HCT116 (cell line): ENCODE data around the gene CLEC16A. TPM values are rescaled to one million over a fixed set of nuclear protein-coding genes. Genes with fewer than 3 reads are reported as not detected.

Experiments used
- ATAC-seq: fragments of 200-7000 bp; cut with Tn5 transposase; 2 replicates; pipeline ENCODE4 v1.9.1; 2020; ENCODE audit warnings: mild to moderate bottlenecking, moderate library complexity
- BruUV-seq: library from RNA; stranded (reverse); fragments of 400-500 nt; replicated peaks from 2 replicates; lab custom pipeline; 2021; lab: Mats Ljungman, UMichigan
- CTCF ChIA-PET: fragments of 300-600 bp; sonication (Branson Sonifier 250); formaldehyde crosslinking; loops from one replicate; lab custom pipeline; 2021; ENCODE audit warnings: antibody characterized with exemption; lab: Charles Lee
- POLR2A ChIA-PET: fragments of 300-600, 350-600 bp; sonication (Branson Sonifier 250); formaldehyde crosslinking; loops from one replicate; lab custom pipeline; 2021; ENCODE audit warnings: antibody characterized with exemption; lab: Charles Lee
- RAD21 ChIA-PET, 2 experiments: fragments of 300-600 bp; sonication (Branson Sonifier 250); formaldehyde crosslinking; loops; one replicate each; lab custom pipeline; 2023; ENCODE audit warnings: low total read pairs in 2 of 2; ENCODE audit not compliant: uncharacterized antibody in 2 of 2, unreplicated experiment in 2 of 2, low non-redundant PET in 1 of 2; lab: Charles Lee
- DNase-seq: peaks from one replicate; pipeline ENCODE4 v3.0.0-alpha.2; 2010; ENCODE audit warnings: low read depth, low spot score
- H2AFZ ChIP-seq: fragments of 200-600 bp; shearing (Covaris generic), sonication (generic); 2 replicates; pipeline ENCODE4 v1.6.1; 2017; ENCODE audit warnings: low read depth, mixed run types, mixed read lengths, antibody characterized with exemption, low read length; ENCODE audit not compliant: poor library complexity, severe bottlenecking
- H3K27ac ChIP-seq: 2 replicates; pipeline ENCODE4 v1.5.1; 2012; ENCODE audit warnings: low read depth, low read length
- H3K27me3 ChIP-seq: fragments of 200-600 bp; sonication (generic); 2 replicates; pipeline ENCODE4 v1.6.1; 2016; ENCODE audit warnings: mixed run types, low read length, mixed read lengths; ENCODE audit not compliant: insufficient read depth
- H3K36me3 ChIP-seq, 2 experiments: fragments of 200-500 bp in 1 of 2; fragments of 200-600 bp in 1 of 2; sonication (Bioruptor generic) in 1 of 2; sonication (generic) in 1 of 2; 2 replicates each; pipeline versions ENCODE4 v1.5.1 to v1.6.1; 2014 to 2016; ENCODE audit warnings: low read length in 2 of 2, inconsistent platforms in 1 of 2, mixed read lengths in 1 of 2, mixed run types in 1 of 2; ENCODE audit not compliant: insufficient read depth in 2 of 2, control insufficient read depth in 1 of 2
- H3K4me1 ChIP-seq, 2 experiments: fragments of 200-600 bp in 1 of 2; sonication (generic) in 1 of 2; 2 replicates each; pipeline versions ENCODE4 v1.5.1 to v1.6.1; 2012 to 2017; ENCODE audit warnings: low read length in 2 of 2, inconsistent platforms in 1 of 2, mild to moderate bottlenecking in 1 of 2, mixed read lengths in 1 of 2, mixed run types in 1 of 2, moderate library complexity in 1 of 2; ENCODE audit not compliant: insufficient read depth in 2 of 2, control insufficient read depth in 1 of 2
- H3K4me2 ChIP-seq: fragments of 200-600 bp; sonication (generic); 2 replicates; pipeline ENCODE4 v1.6.1; 2017; ENCODE audit warnings: mixed run types, low read length, mixed read lengths
- H3K4me3 ChIP-seq, 2 experiments: fragments of 200-600 bp in 1 of 2; sonication (generic) in 1 of 2; replicated peaks in 1 of 2; 2 replicates each; pipeline ENCODE4 v1.5.1; 2011 to 2016; ENCODE audit warnings: low read length in 2 of 2, control low read depth in 1 of 2, low read depth in 1 of 2, mild to moderate bottlenecking in 1 of 2, mixed read lengths in 1 of 2, mixed run types in 1 of 2
- H3K79me2 ChIP-seq: fragments of 200-600 bp; sonication (generic); 2 replicates; pipeline ENCODE4 v1.6.1; 2017; ENCODE audit warnings: mild to moderate bottlenecking, mixed run types, low read length, moderate library complexity, mixed read lengths; ENCODE audit not compliant: insufficient read depth
- H3K9ac ChIP-seq: fragments of 200-600 bp; sonication (generic); 2 replicates; pipeline ENCODE4 v1.6.1; 2016; ENCODE audit warnings: low read length, mixed read lengths
- H3K9me2 ChIP-seq: fragments of 200-600 bp; sonication (generic), shearing (Covaris generic); 2 replicates; pipeline ENCODE4 v1.6.1; 2017; ENCODE audit warnings: mixed run types, mild to moderate bottlenecking, moderate library complexity; ENCODE audit not compliant: insufficient read depth
- H3K9me3 ChIP-seq, 2 experiments: fragments of 200-500 bp in 1 of 2; fragments of 200-600 bp in 1 of 2; sonication (Bioruptor generic) in 1 of 2; sonication (generic) in 1 of 2; 2 replicates each; pipeline ENCODE4 v1.6.1; 2014 to 2017; ENCODE audit warnings: low read length in 2 of 2, mixed read lengths in 2 of 2, inconsistent platforms in 1 of 2, low read depth in 1 of 2, mild to moderate bottlenecking in 1 of 2, mixed run types in 1 of 2, moderate library complexity in 1 of 2; ENCODE audit not compliant: control insufficient read depth in 1 of 2, insufficient read depth in 1 of 2
- H4K20me1 ChIP-seq: fragments of 200-600 bp; sonication (generic), shearing (Covaris generic); 2 replicates; pipeline ENCODE4 v1.6.1; 2017; ENCODE audit warnings: mixed run types, mild to moderate bottlenecking, moderate library complexity; ENCODE audit not compliant: insufficient read depth
- EGR1 ChIP-seq: IDR thresholded peaks from 2 replicates; pipeline ENCODE4 v1.6.1; 2012; ENCODE audit warnings: low read depth
- EZH2phosphoT487 ChIP-seq: fragments of 200-600 bp; IDR thresholded peaks from 2 replicates; pipeline ENCODE4 v1.6.1; 2018; ENCODE audit warnings: antibody characterized with exemption, borderline replicate concordance
- JUND ChIP-seq: IDR thresholded peaks from 2 replicates; pipeline ENCODE4 v1.6.1; 2012
- REST ChIP-seq: IDR thresholded peaks from 2 replicates; pipeline ENCODE4 v1.6.1; 2012; ENCODE audit warnings: low read depth
- SIN3A ChIP-seq: IDR thresholded peaks from 2 replicates; pipeline ENCODE4 v1.6.1; 2012; ENCODE audit warnings: low read depth
- TCF7L2 ChIP-seq: IDR thresholded peaks from 2 replicates; pipeline ENCODE4 v1.7.0; 2011; ENCODE audit warnings: borderline replicate concordance, inconsistent platforms; ENCODE audit not compliant: insufficient read depth, insufficient read length; ENCODE audit errors: extremely low read depth
- YY1 ChIP-seq: IDR thresholded peaks from 2 replicates; pipeline ENCODE4 v1.6.1; 2011; ENCODE audit warnings: low read length, low read depth, moderate library complexity, mild to moderate bottlenecking; ENCODE audit not compliant: insufficient replicate concordance; ENCODE audit errors: extremely low read depth
- ZBTB33 ChIP-seq: IDR thresholded peaks from 2 replicates; pipeline ENCODE4 v1.6.1; 2011; ENCODE audit warnings: mild to moderate bottlenecking, low read length, moderate library complexity; ENCODE audit not compliant: insufficient replicate concordance; ENCODE audit errors: extremely low read depth
- intact Hi-C: fragments of 100-400 bp; cut with micrococcal nuclease; formaldehyde crosslinking; loops from 2 replicates; pipeline ENCODE4 v1.10.0; 2022
- total RNA-seq: library from RNA; stranded (reverse); gene quantifications from one replicate; pipeline ENCODE4 v1.2.1, GENCODE V29; 2021; ENCODE audit not compliant: unreplicated experiment
- TF ChIP-seq, protein P1 (sequence below): IDR thresholded peaks from 2 replicates; pipeline ENCODE4 v1.6.1; 2012

The CLEC16A gene
- total RNA-seq, 1 experiment from 2014 or later, result 18.0 TPM

- RAD21 ChIA-PET, result no interaction called here
- intact Hi-C loops, result no loop called here
- BruUV-seq, result no TSS peak
- TF ChIP-seq, protein P1, sequence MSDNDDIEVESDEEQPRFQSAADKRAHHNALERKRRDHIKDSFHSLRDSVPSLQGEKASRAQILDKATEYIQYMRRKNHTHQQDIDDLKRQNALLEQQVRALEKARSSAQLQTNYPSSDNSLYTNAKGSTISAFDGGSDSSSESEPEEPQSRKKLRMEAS, result no peak
- TF ChIP-seq EZH2phosphoT487, result no peak
- TF ChIP-seq ZBTB33, result no peak
- no peak for TF ChIP-seq REST
- TF ChIP-seq SIN3A, result no peak
- no peak for TF ChIP-seq TCF7L2
- TF ChIP-seq YY1, result no peak
- TF ChIP-seq JUND, result no peak
- no peak for TF ChIP-seq EGR1
- TF ChIP-seq, all 23 proteins: peak for 0
- Histone ChIP-seq H3K9ac (no peak overlapping the region), H3K79me2 (no peaks in the 10 kb centered on the region), H2AFZ (no peak overlapping the region), H3K27ac (no peak overlapping the region), H3K4me1 (no peaks in the 10 kb centered on the region), H3K9me2 (no peaks in the 10 kb centered on the region), H3K4me3 (no peak overlapping the region), H3K27me3 (no peaks in the 10 kb centered on the region), H3K4me2 (no peak overlapping the region), H4K20me1 (no peaks in the 10 kb centered on the region), H3K36me3 (no peaks in the 10 kb centered on the region), H3K9me3 (no peaks in the 10 kb centered on the region)
- DNase-seq (no peak), ATAC-seq (no peak)
- CTCF ChIA-PET, result no interaction called here
- POLR2A ChIA-PET, result no interaction called here
Observed at GRCh38 chr16:11155284-11155806, 211.0 kb downstream of the CLEC16A start.
